ENCODE measurements around the gene OPN4. TPM values are rescaled to one million over a fixed set of nuclear protein-coding genes. Genes with fewer than 3 reads are reported as not detected.

Gene OPN4
- total and polyA plus RNA-seq, 9 of the 15 experiments (the other 6 are each of a cell fraction or from before 2014, with no cell fraction given) = not detected

GRCh38 chr10:86655596-86655995 lies 1.2 kb downstream of the OPN4 start (continued):
- TF ChIP-seq U2AF1 (optimal IDR thresholded peaks at IDR 0.05; ENCODE audit: low read depth, low read length) = no peak
- TF ChIP-seq SIX5 (IDR thresholded peaks at IDR 0.05; ENCODE audit: borderline replicate concordance in 1 of 2, insufficient read depth in 1 of 2, low read depth in 1 of 2, low read length in 2 of 2) = no peak
- no peak for TF ChIP-seq HINFP (tag; conservative IDR thresholded peaks at IDR 0.05; ENCODE audit: low read depth)
- TF ChIP-seq ZNF134 (CRISPR knock-in tag; conservative IDR thresholded peaks at IDR 0.05) = no peak
- TF ChIP-seq BRF2 (IDR thresholded peaks at IDR 0.05; ENCODE audit: borderline replicate concordance, insufficient read depth, insufficient read length) = no peak
- no peak for TF ChIP-seq ZKSCAN3 (CRISPR knock-in tag; IDR thresholded peaks at IDR 0.05)
- no peak for TF ChIP-seq ZNF395 (CRISPR knock-in tag; IDR thresholded peaks at IDR 0.05)
- no peak for TF ChIP-seq RERE (CRISPR knock-in tag; IDR thresholded peaks at IDR 0.05; ENCODE audit: borderline replicate concordance)
- TF ChIP-seq HLTF (IDR thresholded peaks at IDR 0.05) = no peak
- TF ChIP-seq SIN3A (IDR thresholded peaks at IDR 0.05; ENCODE audit: borderline replicate concordance in 2 of 2, control insufficient read depth in 1 of 2, low read depth in 2 of 2, low read length in 2 of 2) = no peak
